ENCODE results near the gene PTER.

DNA sequence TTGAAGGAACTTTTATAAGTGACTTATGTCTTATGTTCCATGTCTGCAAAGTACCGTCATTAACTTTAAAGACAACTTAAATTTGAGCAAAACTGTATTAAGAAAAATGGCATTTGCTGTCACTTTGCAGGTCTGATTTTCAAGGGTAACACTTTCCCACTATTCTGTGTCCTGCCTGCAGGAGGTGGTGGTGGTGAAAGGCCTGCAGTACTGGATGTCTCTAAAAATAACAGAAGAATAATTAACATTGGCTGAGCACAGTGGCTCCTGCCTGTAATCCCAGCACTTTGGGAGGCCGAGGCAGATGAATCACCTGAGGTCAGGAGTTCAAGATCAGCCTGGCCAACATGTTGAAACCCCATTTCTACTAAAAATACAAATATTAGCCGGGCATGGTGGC lies 13.2 kb upstream of the PTER start:
- no peak for TF ChIP-seq POLR2A (IDR thresholded peaks at IDR 0.05; ENCODE audit: low read length)
- TF ChIP-seq GATA1 (IDR thresholded peaks at IDR 0.05; ENCODE audit: low read depth, low read length), result no peak

All from erythroblast (primary cell).